ENCODE data around the gene PAQR5.

DNA sequence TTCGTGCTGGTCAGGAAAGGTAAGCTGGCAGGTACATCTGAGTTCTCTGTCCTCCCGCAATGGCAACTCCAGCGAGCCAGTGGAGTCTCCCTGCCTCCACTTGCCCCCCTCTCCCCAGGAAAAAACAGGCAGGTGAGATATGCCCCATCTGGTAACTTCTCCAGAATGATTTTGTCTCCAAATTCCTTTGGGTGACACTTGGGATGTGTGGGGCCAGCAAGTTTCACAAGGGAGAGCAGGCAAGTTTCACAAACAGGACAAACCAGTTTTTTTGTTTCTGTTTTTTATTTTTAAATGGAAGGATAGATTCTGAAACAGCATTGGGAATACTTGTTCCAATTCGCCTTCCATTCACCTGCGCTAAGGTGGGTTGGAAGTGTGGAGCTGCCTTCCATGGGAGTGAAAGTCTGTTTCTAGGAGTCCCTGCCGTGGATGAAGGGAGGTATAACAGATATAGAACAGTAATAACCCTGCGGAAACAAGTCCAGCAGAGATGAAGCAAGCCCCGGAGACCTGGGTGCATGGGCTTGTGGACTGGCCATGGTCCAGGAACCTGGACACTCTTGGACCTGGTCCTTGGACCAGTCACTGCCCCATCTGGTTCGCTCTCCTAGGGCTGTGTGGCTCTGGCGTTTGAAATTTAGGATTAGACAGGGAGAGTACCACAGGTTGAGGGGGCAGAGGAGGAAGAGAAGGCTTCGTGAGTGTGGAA is 92.5 kb downstream of the PAQR5 start:
- TF ChIP-seq, protein P1, sequence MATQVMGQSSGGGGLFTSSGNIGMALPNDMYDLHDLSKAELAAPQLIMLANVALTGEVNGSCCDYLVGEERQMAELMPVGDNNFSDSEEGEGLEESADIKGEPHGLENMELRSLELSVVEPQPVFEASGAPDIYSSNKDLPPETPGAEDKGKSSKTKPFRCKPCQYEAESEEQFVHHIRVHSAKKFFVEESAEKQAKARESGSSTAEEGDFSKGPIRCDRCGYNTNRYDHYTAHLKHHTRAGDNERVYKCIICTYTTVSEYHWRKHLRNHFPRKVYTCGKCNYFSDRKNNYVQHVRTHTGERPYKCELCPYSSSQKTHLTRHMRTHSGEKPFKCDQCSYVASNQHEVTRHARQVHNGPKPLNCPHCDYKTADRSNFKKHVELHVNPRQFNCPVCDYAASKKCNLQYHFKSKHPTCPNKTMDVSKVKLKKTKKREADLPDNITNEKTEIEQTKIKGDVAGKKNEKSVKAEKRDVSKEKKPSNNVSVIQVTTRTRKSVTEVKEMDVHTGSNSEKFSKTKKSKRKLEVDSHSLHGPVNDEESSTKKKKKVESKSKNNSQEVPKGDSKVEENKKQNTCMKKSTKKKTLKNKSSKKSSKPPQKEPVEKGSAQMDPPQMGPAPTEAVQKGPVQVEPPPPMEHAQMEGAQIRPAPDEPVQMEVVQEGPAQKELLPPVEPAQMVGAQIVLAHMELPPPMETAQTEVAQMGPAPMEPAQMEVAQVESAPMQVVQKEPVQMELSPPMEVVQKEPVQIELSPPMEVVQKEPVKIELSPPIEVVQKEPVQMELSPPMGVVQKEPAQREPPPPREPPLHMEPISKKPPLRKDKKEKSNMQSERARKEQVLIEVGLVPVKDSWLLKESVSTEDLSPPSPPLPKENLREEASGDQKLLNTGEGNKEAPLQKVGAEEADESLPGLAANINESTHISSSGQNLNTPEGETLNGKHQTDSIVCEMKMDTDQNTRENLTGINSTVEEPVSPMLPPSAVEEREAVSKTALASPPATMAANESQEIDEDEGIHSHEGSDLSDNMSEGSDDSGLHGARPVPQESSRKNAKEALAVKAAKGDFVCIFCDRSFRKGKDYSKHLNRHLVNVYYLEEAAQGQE (IDR thresholded peaks at IDR 0.05; ENCODE audit: insufficient read depth in 1 of 2, low read depth in 2 of 2, low read length in 1 of 2): no peak
- TF ChIP-seq, protein P2, sequence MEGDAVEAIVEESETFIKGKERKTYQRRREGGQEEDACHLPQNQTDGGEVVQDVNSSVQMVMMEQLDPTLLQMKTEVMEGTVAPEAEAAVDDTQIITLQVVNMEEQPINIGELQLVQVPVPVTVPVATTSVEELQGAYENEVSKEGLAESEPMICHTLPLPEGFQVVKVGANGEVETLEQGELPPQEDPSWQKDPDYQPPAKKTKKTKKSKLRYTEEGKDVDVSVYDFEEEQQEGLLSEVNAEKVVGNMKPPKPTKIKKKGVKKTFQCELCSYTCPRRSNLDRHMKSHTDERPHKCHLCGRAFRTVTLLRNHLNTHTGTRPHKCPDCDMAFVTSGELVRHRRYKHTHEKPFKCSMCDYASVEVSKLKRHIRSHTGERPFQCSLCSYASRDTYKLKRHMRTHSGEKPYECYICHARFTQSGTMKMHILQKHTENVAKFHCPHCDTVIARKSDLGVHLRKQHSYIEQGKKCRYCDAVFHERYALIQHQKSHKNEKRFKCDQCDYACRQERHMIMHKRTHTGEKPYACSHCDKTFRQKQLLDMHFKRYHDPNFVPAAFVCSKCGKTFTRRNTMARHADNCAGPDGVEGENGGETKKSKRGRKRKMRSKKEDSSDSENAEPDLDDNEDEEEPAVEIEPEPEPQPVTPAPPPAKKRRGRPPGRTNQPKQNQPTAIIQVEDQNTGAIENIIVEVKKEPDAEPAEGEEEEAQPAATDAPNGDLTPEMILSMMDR (IDR thresholded peaks at IDR 0.05): no peak
- TF ChIP-seq SIN3A (IDR thresholded peaks at IDR 0.05; ENCODE audit: borderline replicate concordance, insufficient read depth, low read depth, low read length): no peak
